Suppressor macrophage treated with lipopolysaccharide for 4 hours (primary cell): Measurements from ENCODE around the gene AMTN.
"Not testable (repeated sequence)": the region's sequence is repeated elsewhere in the genome, so short reads cannot be mapped to it uniquely, and the experiment has no call there.

Experiments
- DNase-seq: peaks from one replicate; pipeline ENCODE4 v3.0.0-alpha.2; 2020

The AMTN gene, protein sequence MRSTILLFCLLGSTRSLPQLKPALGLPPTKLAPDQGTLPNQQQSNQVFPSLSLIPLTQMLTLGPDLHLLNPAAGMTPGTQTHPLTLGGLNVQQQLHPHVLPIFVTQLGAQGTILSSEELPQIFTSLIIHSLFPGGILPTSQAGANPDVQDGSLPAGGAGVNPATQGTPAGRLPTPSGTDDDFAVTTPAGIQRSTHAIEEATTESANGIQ

DNA sequence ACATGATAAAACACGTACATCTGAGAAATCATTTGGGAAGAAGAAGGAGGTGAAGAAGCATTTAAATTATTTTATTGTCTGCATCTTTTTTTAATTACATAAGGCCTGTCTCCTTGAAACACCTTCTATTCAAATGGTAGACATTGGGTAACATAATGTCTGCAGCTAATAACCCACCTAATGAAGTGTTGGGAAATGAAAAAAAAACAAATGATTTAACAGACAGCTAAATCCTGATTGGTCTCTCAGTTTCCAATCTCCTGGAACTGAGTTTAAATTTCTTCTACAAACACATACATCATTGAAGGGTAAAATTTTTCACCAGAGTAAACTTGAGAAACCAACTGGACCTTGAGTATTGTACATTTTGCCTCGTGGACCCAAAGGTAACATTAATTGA lies at the start of gene AMTN:
TSS of gene AMTN (plus strand) at position 301 of the 400 bp plus-strand sequence. CDS start 209 bp downstream, outside the sequence.
- no peak for DNase-seq

DNA sequence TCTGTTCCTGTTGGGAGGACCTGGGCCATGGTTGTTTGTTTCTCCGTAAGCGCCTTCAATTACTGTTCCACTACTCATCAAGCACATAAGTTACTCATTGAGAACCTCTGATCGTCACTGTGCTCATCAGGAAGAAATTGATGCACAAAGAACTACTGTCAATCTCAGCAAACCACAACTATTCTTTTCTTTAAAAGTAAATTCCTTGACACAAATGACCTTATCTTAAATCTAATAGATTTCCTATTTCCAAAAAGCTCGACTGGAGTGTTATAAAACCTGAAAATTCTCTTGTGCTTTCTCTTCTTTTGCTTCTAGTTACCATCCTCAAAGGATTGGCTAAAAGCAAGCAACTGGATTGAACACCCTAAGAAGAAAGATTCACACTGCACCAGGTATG lies 46.5 kb upstream of the AMTN start, which contains the start of gene MUC7:
TSS of gene MUC7 (plus strand) at position 301 of the 400 bp plus-strand sequence. CDS start 1,825 bp downstream, outside the sequence.
- DNase-seq: no peak

DNA sequence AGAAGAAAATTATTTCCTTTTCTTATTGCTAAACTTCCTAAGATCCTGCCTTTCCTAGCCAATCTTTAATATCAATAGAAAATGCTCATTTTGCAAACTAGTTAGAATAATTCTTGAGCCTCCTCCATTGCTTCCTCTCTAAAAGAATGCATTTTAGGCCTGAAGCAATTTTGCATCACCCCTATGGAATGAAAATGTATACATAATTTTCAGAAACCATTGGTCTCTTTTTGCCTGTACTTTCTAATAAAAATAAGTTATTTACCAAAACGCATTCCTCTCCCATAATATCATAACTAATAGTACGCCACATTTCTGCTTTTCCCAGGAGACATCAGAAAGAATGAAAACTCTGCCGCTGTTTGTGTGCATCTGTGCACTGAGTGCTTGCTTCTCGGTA lies 44.7 kb upstream of the AMTN start:
- no peak for DNase-seq

DNA sequence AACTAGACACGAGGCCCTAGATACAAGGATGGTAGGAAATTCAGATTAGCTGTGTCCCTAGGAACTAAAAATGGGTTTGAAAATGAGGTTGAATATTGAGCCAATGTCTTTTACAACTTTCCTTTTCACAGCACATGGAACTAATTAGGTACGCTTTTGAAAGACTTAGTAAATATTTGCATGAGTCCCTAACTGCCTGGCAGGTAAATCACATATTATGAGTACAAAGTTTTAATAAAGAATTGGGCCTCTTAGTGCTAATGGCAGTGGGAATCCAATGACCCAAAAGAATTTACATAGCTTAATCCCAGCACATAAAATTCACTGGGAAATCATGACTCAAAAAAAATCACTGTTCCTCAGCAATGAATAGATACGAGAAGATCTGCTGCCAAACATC lies 29.6 kb upstream of the AMTN start:
- DNase-seq: no peak

DNA sequence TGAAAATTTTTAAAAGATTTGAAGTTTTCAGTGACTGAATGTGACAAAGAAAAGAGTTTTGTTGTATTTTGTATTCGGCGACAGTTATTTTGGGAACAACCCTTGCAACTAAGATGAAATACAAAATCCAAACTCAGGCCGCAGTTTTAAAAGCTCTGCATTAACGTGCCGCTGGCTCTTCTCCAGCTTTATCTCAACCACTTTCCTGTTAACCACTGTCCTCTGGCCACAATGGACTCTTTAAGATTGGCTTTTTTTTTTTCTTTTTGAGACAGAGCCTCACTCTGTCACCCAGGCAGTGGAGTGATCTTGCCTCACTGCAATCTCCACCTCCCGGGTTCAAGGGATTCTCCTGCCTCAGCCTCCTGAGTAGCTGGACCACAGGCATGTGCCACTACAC lies 22.1 kb upstream of the AMTN start:
- no peak for DNase-seq

DNA sequence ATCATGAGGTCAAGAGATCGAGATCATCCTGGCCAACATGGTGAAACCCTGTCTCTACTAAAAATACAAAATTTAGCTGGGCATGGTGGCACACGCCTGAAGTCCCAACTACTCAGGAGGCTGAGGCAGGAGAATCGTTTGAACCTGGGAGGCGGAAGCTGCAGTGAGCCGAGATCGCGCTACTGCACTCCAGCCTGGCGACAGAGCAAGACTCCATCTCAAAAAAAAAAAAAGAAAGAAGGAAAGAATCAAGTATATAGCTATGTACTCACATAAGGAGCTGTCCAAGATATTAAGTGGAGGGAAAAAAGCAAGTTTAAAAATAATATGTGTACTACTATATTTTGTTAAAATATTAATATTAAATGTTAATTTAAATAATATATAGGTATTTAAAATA lies 16.5 kb upstream of the AMTN start:
- DNase-seq: not testable (repeated sequence)

DNA sequence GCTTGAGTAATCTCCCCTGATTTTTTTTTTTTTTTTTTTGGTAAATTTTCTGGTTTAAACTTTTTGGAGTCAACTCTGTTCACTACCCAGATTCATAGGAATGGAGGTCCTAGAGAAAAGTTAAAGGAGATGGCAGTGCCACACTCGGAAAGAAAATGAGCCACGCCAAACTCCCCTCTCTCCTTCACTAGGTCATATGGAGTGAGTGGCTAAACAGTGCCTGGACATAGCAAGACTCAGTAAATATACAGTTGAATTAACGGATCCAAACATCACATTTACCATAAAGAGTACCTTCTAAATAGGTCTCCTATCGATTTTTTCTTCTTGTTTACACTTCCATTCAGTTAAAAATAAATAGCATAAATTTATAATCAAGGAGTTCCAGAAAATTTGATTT lies 13.6 kb upstream of the AMTN start:
- DNase-seq: no peak

DNA sequence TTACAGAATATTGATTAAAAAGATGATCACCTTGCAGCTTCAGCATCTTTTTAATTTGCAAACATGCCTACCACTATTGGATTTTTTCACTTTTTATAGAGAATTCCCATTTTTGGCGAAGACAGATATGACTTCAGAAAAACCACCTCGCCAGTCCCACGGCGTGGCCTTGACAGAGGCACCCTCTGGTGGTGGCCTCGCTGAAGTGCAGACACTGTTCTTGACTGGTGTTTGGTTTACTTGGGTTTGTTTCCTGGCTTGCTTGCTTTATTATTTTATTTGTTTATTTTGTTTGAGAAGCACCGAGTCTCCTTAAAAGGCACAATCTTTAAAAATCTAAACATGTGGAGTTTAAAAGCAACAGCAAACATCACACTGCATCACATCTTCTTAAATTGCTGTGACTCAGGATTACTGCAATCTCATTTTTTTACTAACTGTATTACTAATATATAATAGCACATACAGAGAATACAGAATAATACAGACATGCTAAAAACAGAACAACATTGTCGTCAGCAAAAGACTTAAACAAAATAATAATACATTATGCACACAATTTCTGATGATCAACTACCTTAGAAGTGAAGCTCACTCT lies 13.1 kb upstream of the AMTN start:
- DNase-seq: peak; percentile 51

DNA sequence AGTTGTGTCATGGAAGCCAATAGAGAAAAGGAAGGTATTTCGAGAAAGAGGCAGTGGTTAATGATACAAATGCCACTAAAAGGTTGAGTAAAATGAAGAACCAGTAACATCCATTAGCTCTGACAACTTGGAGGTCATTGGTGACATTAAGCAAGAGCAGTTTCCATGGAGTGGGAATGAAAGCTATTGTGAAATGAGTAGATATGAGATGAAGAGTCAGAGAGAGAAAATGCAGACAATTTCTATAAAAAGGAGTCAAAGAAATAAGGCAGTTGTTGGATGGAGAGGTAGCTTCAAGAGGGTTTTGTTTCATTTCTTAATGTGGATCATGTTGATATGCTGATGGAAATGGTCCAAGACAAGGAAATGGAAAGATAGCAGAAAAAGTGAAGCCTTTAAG lies 9.6 kb upstream of the AMTN start:
- DNase-seq: no peak

DNA sequence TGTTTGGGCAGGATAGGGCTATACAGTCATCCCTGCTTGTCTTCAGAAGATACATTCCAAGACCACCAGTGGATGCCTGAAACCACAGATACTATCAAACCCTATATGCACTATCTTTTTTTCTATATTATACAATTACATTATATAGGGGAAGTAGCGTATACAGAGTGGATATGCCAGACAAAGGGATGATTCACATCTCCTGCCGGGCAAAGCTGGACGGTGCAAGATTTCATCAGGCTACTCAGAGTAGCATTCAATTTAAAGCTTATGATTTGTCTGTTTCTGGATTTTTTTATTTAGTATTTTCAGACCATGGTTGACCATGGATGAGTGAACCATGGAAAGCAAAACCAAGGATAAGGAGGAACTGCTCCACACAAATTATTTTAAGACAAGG lies 7.0 kb upstream of the AMTN start:
- DNase-seq: no peak

DNA sequence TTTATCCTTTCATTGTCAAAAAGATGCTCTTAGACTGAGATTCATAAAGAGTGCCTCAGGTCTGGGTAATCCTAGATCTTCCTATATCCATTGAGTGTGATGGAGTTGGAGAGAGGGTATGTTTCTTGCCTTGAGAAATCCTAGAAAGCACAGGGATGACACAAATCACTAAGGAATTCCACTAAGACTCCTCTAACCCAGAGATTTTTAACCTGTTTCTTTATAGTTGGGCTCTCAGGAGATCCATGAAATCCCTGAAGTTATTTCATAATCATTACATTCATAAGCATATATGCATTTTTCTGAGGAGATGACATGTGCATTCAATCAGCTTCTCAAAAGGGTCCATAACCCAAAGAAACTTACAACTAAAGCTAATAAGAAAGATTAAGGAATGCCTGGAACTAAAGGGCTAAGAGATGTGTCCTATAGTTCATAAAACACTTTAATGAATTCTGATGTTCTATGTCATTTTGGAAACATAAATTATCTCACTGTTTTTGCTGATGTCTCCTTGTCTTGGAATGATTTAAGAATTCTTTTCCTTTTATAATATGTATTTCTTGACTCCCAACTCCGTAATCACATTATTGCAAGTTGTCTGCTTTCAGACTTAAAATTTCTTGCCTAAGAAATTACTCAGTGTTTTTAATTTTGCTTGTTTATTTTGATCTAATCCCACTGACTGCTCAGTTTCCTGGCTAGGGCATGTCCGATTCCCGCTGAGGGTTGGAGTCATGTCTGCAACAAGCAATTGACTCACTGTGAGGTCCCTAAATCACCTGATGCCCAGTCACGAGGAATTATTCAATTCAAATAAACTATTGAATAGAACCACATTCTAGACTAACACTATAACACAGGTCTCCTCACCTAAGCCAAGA lies 2.8 kb upstream of the AMTN start:
- DNase-seq: no peak

DNA sequence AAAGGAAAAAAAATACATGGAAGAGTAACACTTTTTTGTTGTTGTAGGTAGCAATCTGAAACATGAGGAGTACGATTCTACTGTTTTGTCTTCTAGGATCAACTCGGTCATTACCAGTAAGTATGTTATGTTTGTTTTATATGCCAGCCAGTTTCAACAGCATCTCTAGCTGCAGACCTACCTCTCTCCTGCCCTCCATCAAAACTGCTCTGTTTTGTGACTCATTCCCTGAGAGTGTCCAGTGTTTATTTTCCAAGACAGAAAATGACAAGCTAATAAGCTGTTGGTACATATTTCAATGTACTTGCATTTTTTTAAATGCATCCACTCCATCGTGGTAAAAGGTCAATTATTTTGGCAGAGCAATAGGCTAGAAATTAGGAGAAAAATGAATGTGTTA lies 347 bp downstream of the AMTN start:
- DNase-seq: no peak

DNA sequence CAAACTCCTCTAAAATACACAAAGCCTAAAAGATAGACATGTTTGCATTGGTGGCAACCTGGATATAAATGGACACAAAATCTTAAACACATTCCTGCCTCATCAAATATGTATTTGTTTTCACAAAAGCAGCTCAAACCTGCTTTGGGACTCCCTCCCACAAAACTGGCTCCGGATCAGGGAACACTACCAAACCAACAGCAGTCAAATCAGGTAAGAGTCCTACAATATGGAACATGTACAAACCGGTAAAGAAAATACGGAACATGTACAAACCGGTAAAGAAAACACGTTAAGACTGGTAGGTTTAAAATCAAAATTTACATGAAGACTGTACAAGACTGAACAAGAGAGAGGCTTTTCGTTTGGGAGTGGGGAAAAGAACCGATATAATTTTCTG lies 4.3 kb downstream of the AMTN start:
- DNase-seq: no peak

DNA sequence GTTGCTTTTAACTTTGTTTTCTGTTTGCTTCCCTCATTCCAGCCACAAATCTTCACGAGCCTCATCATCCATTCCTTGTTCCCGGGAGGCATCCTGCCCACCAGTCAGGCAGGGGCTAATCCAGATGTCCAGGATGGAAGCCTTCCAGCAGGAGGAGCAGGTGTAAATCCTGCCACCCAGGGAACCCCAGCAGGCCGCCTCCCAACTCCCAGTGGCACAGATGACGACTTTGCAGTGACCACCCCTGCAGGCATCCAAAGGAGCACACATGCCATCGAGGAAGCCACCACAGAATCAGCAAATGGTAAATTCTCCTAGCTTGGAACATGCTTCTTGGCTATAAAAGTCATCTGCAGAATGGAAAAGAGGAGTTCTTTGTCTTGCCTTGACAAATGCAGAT lies 12.6 kb downstream of the AMTN start:
- no peak for DNase-seq

DNA sequence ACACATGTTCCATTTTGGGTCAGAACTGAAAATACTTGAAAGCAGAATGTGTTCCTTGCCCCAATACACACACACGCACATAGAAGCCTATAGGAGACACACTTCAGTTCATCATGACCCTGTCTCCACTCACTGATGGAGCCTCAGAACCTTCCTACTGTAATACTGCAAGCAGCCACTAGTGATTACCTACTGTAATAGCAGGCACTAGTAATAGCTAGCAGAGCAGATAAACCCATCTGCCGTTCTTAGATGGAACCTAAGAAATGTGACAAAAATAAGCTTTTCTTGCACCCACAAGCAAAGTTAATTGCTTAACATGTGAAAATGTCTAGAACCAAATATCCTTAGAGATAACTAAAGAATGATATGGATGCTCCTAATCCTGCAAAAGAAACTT lies 13.6 kb downstream of the AMTN start:
- no peak for DNase-seq

DNA sequence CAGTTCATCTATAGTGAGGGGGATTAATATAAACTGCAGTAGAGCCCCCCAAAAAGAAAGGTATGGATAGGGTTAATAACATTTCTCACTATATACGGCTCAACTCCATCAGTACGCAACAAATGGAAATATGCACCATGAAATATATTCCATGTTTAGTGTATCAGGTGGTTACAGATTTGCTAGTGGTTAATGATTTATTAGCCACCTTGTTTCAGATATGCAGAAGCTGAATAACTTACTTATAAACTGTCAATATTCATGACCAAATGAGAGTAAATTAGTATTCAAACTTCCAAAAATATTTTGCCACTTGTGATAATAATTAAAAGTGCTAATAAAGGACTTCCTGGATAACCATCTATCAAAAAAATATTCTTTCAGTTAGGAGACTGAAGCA lies 14.8 kb downstream of the AMTN start:
- DNase-seq: no peak

DNA sequence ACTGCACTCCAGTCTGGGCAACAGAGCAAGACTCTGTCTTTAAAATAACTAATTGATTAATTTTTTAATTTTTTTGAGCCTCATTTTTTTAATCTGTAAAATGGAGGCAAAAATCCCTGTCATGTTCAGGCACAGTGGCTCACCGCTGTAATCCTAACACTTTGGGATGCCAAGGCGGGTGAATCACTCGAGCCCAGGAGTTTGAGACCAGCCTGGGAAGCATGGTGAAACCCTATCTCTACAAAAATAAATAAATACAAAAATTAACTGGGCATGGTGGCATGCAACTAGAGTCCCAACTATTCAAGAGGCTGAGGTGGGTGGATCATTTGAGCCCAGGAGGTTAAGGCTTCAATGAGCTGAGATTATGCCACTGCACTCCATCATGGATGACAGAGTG lies 15.4 kb downstream of the AMTN start:
- DNase-seq: no peak

DNA sequence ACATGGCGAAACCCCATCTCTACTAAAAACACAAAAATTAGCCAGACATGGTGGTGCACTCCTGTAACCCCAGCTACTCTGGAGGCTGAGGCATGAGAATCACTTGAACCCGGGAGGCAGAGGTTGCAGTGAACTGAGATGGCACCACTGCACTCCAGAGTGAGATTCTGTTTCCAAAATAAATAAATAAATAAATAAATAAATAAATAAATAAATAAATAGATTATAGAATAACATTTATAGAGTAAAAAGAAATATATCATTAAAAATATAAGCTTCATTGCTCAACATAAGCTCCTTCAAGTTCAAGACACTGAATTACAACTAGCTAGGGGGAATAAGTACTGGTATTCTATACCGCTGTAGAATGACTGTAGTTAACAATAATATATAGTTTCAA lies 16.5 kb downstream of the AMTN start:
- not testable (repeated sequence) for DNase-seq

DNA sequence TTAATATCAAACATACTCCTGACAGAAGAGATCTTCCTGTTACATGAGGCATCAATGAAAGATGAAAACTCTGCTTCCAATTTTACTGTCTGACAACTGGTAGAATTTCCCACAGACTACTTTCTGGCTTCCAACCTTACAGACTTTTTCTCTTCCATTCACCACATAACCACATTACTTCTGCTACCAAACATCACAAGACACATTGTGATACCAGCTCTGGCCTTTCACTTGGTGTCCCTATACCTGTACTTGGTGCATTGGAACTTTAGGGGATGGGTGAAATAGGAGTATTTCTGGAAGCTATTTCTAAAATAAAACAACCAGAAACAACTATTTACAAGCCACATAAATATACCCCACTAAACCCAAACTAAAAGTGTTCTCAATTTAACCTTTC lies 20.5 kb downstream of the AMTN start:
- no peak for DNase-seq

DNA sequence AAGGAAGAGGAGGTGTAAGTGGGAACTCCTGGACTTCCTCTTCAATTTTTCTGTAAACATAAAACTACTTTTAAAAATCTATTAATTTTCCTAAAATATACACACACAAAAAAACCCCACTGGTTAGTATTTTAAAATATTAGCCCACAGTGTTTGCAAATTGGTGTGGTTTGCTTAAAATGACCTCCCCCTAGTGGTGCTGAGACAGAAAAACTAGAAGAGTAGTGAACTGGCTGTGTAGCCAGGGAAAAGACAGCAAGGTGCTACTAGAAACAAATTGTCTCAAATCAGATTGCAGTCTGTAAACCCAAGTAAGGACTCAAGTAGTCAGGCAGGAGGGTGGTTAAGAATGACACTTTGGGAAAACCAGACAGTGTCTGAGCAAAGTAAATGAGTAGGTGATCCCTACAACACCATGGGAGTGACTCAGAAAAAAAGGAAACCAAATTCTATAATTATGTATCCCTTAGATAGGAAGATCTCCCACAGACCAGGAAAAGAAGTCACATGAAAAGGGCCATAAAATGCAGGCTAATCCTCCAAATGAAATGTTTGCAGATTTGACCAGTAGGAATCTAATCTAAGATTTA lies 26.0 kb downstream of the AMTN start:
- DNase-seq: no peak

DNA sequence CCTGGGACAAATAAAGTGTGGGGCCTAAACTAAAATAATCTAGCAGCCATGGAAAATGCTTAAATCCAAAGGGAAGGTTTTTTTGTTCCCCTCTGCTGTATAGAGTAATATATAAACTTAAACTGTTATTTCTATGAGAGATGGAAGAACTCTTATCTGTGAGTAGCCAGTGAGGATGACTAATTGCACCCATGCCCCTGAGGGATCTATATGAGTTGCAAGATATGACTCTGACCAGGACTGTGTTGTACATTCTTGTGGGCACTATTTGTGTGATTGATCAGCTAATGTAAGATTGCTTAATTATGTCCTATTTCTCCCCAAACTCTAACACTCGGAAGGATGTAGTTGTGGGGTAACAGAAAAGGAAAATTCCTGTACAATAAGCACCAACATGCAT lies 38.5 kb downstream of the AMTN start:
- DNase-seq: no peak

DNA sequence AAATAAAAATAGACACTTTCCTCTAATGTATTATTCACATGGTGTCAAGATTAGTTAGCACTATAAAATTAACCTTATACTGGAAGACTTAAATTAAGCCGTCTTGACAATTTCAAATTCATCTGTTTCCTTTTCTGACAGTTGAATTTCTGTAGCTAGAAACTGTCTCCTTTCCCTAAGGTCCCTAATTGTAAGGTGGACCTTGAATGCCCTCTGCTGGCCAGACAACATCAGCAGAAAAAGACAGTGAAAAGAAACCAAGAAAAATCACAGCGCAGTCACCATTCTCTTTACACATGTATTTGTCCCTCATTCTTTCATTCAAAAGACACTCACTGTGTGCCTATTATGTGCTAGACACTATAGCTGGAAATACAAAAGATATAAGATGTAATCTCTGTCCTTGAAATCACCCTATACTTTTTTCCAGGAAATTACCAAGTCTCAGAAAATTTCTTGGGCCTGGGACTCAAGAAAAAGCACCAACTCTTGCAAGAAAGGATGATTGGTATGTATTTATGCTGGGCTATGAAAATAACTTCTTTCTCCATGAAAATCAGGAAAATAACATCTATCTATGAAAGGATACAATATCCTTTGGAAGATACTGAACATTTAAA lies 41.0 kb downstream of the AMTN start:
- peak; percentile 59 for DNase-seq

DNA sequence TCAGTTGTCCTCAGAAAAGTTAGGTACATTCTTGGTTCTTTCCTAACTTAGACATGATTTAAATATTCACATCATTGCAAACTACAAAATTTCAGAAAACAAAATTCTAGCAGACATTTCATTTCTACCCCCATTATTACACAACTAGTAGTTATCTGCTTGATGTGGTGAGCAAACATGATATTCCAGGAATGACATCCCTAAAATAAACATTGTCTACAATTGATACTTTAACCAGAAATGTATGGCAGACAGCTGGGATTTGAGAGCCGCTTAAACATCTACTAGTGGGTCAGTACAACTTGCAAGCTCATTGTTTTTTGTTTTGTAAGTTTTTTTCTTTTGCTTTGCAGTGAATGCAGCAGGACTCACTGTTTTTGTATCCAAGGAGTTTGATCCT lies 41.6 kb downstream of the AMTN start:
- no peak for DNase-seq
